Esophagus muscularis mucosa (tissue), 4 donors: ENCODE results near the gene USP32. TPM values are rescaled to one million over a fixed set of nuclear protein-coding genes. Genes with fewer than 3 reads are reported as not detected.
"Not testable (repeated sequence)": the region's sequence is repeated elsewhere in the genome, so short reads cannot be mapped to it uniquely, and the experiment has no call there.

ENCODE experiments used
- DNase-seq: peaks from one replicate; pipeline ENCODE4 v3.0.0-alpha.2; 2017; ENCODE audit errors: extremely low spot score
- H3K27ac ChIP-seq, 4 donors: fragments of 200-600 bp; sonication (generic); replicated peaks in 1 of 4; 1 replicate in 3 of 4; 2 replicates in 1 of 4; pipeline ENCODE4 v1.5.1; 2016 to 2019; ENCODE audit warnings: mild to moderate bottlenecking in 1 of 4
- H3K27me3 ChIP-seq, 4 donors: fragments of 200-600 bp; sonication (generic); one replicate each; pipeline versions ENCODE4 v1.5.1 to v1.6.0; 2016 to 2019
- H3K36me3 ChIP-seq, 4 donors: fragments of 200-600 bp; sonication (generic); one replicate each; pipeline ENCODE4 v1.5.1; 2016 to 2019
- H3K4me1 ChIP-seq, 4 donors: fragments of 200-600 bp; sonication (generic); one replicate each; pipeline ENCODE4 v1.5.1; 2016 to 2019
- H3K4me3 ChIP-seq, 4 donors: fragments of 200-600 bp; sonication (generic); 1 replicate in 2 of 4; 2 replicates in 2 of 4; pipeline ENCODE4 v1.5.1; 2016 to 2019; ENCODE audit warnings: mild to moderate bottlenecking in 4 of 4, moderate library complexity in 1 of 4
- H3K9me3 ChIP-seq, 4 donors: fragments of 200-600 bp; sonication (generic); 1 replicate in 3 of 4; 2 replicates in 1 of 4; pipeline ENCODE4 v1.5.1; 2016 to 2019
- CTCF ChIP-seq, 3 experiments: fragments of 200-600 bp in 2 of 3; fragments of 450-650 bp in 1 of 3; sonication (generic) in 2 of 3; IDR thresholded peaks; one replicate each; pipeline ENCODE4 v1.5.1; 2017 to 2019; ENCODE audit warnings: antibody characterized with exemption in 3 of 3, mild to moderate bottlenecking in 2 of 3, moderate library complexity in 1 of 3
- EP300 ChIP-seq: sonication (generic); formaldehyde crosslinking; IDR thresholded peaks from one replicate; pipeline ENCODE4 v1.6.1; 2017; ENCODE audit warnings: antibody characterized with exemption
- POLR2A ChIP-seq: fragments of 450-650 bp; IDR thresholded peaks from one replicate; pipeline ENCODE4 v1.6.1; 2017; ENCODE audit warnings: antibody characterized with exemption, moderate library complexity, mild to moderate bottlenecking, low read depth
- POLR2AphosphoS5 ChIP-seq, 2 donors: sonication (generic); formaldehyde crosslinking; IDR thresholded peaks; one replicate each; pipeline ENCODE4 v1.6.1; 2017; ENCODE audit warnings: antibody characterized with exemption in 2 of 2
- WGBS: methylation state at CpG from one replicate; pipeline ENCODE4 v1.1.5; 2018; 5-methylcytosine and 5-hydroxymethylcytosine counted together
- intact Hi-C: fragments of 100-400 bp; cut with DNase I; formaldehyde crosslinking; loops from one replicate; pipeline ENCODE4 v1.15.1; 2023
- total RNA-seq, 4 donors: library from RNA; depleted of rRNA; stranded (reverse); fragments of >200 nt; gene quantifications; one replicate each; pipeline versions ENCODE4 v1.1.0 to v1.2.1, GENCODE V29; 2016

The USP32 gene
- total RNA-seq, 4 donors from 2014 or later: 42.3 to 65.8 (median 47.9) TPM

DNA sequence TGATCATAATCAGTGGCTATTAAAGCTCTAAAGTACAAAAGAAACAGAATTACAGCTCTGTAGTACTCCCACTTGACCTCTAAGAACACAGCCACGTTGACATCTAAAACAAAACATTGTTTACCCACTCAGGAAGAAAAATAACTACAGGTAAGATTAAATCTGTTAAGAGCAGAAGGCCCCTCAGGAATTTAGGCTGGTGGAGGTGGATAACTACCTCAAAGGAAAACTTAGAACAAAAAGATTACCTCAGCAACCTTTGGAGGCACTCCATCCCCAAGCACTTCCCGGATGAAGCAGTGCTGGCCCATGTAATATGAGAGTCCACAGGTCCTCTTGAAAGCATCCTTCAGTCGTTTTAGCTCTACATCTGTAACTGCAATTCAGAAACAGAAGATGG lies 46.7 kb downstream of the USP32 start:
- TF ChIP-seq CTCF (IDR thresholded peaks at IDR 0.05) (no peak), POLR2A (no peak), POLR2AphosphoS5 (IDR thresholded peaks at IDR 0.05) (no peak), EP300 (no peak)
- H3K36me3 ChIP-seq: peaks cover 0 to 41% (median 27%) of the 10 kb centered on the region in 4 donors
- H3K4me3 ChIP-seq: no peak overlapping the region
- no peaks in the 10 kb centered on the region for H3K27me3 ChIP-seq
- H3K4me1 ChIP-seq: no peaks in the 10 kb centered on the region
- no peak overlapping the region for H3K27ac ChIP-seq
- no peaks in the 10 kb centered on the region for H3K9me3 ChIP-seq
- intact Hi-C loops: no loop called here
- WGBS: 65% methylated on average over 3 of the region's 3 CpGs
- no peak for DNase-seq

DNA sequence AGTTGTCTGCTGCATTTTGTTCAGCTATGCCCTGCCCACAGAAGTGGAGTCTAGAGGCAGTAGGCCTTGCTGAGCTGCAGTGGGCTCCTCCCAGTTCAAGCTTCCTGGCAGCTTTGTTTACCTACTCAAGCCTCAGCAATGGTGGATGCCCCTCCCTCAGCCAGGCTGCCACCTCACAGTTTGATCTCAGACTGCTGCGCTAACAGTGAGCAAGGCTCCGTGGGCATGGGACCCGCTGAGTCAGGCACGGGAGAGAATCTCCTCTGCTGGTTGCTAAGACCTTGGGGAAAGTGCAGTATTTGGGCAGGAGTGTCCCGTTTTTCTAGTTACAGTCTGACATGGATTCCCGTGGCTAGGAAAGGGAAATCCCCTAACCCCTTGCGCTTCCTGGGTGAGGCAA lies 49.4 kb downstream of the USP32 start:
- WGBS: 86% methylated on average over 3 of the region's 7 CpGs
- H3K4me1 ChIP-seq, H3K4me3 ChIP-seq, H3K27ac ChIP-seq, H3K9me3 ChIP-seq, H3K27me3 ChIP-seq, DNase-seq, intact Hi-C loops: not testable (repeated sequence)
- peaks cover 0 to 51% (median 31%) of the 10 kb centered on the region in 4 donors for H3K36me3 ChIP-seq

- H3K9me3 ChIP-seq: no peaks in the 10 kb centered on the region
- WGBS: 88% methylated on average over 2 of the region's 2 CpGs
- no peak for DNase-seq
- no peaks in the 10 kb centered on the region for H3K27me3 ChIP-seq
- peaks cover 0 to 3% (median 0%) of the 10 kb centered on the region in 4 donors for H3K4me1 ChIP-seq
- TF ChIP-seq POLR2AphosphoS5 (IDR thresholded peaks at IDR 0.05) (no peak), POLR2A (no peak), EP300 (no peak), CTCF (IDR thresholded peaks at IDR 0.05) (no peak)
- H3K36me3 ChIP-seq: peaks cover 0 to 9% (median 7%) of the 10 kb centered on the region in 4 donors
- no peak overlapping the region for H3K4me3 ChIP-seq
- intact Hi-C loops: no loop called here
- H3K27ac ChIP-seq: no peak overlapping the region
Measured at GRCh38 chr17:60335289-60335688, 56.6 kb downstream of the USP32 start.

- TF ChIP-seq EP300 (no peak), POLR2A (no peak)
- intact Hi-C loops: no loop called here
- Histone ChIP-seq H3K9me3 (no peaks in the 10 kb centered on the region), H3K36me3 (peaks cover 0 to 10% (median 6%) of the 10 kb centered on the region in 4 donors), H3K27me3 (no peaks in the 10 kb centered on the region), H3K27ac (no peak overlapping the region), H3K4me3 (no peak overlapping the region), H3K4me1 (peaks cover 0 to 3% (median 0%) of the 10 kb centered on the region in 4 donors)
- WGBS: 66% methylated on average over 2 of the region's 2 CpGs
- no peak for DNase-seq
Measured at GRCh38 chr17:60333628-60334031, 58.3 kb downstream of the USP32 start.

GRCh38 chr17:60333072-60333471 lies 58.9 kb downstream of the USP32 start:
- DNase-seq, H3K9me3 ChIP-seq, H3K4me3 ChIP-seq, intact Hi-C loops, H3K27ac ChIP-seq, H3K4me1 ChIP-seq, H3K27me3 ChIP-seq: not testable (repeated sequence)
- 92% methylated on average over 2 of the region's 2 CpGs for WGBS
- H3K36me3 ChIP-seq: peaks cover 0 to 13% (median 7%) of the 10 kb centered on the region in 4 donors

DNA sequence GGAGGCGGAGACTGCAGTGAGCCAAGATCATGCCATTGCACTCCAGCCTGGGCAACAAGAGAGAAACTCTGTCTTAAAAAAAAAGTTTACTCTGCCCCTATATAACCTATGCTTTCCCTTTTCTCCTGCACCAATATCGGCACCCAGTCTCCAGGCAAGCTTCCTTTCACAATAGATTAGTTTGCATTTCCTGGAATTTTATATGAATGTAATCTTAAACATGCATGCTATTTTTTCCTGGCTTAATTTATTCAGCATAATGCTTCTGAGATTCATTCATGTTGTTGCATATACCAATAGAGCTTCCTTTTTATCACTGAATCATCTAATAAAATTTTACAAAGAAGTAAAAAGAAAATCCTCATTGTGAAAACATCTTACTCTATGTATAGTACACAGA lies 59.4 kb downstream of the USP32 start:
- WGBS: 85% methylated on average over 2 of the region's 2 CpGs
- intact Hi-C loops: no loop called here
- Histone ChIP-seq H3K27me3 (no peaks in the 10 kb centered on the region), H3K4me1 (peaks cover 0 to 8% (median 4%) of the 10 kb centered on the region in 4 donors), H3K36me3 (peaks cover 0 to 14% (median 8%) of the 10 kb centered on the region in 4 donors), H3K27ac (no peak overlapping the region), H3K4me3 (no peak overlapping the region), H3K9me3 (no peaks in the 10 kb centered on the region)
- TF ChIP-seq POLR2A (no peak), CTCF (IDR thresholded peaks at IDR 0.05) (no peak), POLR2AphosphoS5 (IDR thresholded peaks at IDR 0.05) (no peak), EP300 (no peak)
- DNase-seq: no peak
